NCI-H128 (cell line): ENCODE results near the gene NUMBL.
A peak's percentile ranks its signal among the peaks of the same experiment; 100 is the strongest.
"Not testable (repeated sequence)": the region's sequence is repeated elsewhere in the genome, so short reads cannot be mapped to it uniquely, and the experiment has no call there.

ENCODE experiments used
- DNase-seq: peaks from one replicate; lab custom pipeline; 2025; ENCODE audit not compliant: unreplicated experiment; lab: John Stamatoyannopoulos, UW

Gene NUMBL

DNA sequence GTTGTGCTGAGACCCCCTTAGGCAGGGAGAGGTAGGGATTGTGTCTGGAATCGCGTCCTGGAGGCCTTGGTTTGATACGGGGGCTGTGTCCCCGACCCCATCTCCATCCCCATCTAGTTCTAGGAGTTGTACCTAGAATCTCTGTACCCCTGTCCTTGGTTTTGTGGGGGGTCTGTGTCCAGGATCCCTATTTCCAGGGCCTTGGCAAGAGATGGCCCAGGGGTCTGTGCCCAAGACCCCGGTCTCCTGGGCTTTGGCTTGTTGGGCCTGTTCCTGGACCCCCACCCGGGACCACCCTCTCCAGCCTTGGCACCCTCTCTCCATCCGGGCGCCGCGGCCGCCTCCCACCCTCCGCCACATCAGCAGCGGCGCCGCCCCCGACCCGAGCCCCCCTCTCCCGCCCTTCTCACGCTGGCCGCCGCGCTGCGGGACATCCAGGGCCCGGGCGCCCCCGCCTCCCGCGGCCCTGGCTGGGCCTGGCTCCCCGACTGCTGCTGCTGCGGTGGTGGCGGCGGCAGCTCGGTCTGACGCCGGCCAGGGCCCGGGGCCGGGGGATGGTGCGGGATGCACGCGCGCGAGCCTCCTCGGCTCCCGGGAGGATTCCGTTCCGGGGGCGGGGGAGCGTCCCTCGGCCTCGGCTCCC lies at the start of gene NUMBL:
Gene NUMBL, minus strand, starts transcription at position 602 of the 643 bp plus-strand sequence. Its CDS starts 168 bp downstream, at position 434.
- no peak for DNase-seq

GRCh38 chr19:40739030-40739839 lies 48.8 kb upstream of the NUMBL start:
- no peak for DNase-seq

- DNase-seq = no peak
These were observed 46.7 kb upstream of the NUMBL start for GRCh38 chr19:40737102-40737644.

- DNase-seq = no peak
These were observed 46.2 kb upstream of the NUMBL start for GRCh38 chr19:40736661-40737060.

DNA sequence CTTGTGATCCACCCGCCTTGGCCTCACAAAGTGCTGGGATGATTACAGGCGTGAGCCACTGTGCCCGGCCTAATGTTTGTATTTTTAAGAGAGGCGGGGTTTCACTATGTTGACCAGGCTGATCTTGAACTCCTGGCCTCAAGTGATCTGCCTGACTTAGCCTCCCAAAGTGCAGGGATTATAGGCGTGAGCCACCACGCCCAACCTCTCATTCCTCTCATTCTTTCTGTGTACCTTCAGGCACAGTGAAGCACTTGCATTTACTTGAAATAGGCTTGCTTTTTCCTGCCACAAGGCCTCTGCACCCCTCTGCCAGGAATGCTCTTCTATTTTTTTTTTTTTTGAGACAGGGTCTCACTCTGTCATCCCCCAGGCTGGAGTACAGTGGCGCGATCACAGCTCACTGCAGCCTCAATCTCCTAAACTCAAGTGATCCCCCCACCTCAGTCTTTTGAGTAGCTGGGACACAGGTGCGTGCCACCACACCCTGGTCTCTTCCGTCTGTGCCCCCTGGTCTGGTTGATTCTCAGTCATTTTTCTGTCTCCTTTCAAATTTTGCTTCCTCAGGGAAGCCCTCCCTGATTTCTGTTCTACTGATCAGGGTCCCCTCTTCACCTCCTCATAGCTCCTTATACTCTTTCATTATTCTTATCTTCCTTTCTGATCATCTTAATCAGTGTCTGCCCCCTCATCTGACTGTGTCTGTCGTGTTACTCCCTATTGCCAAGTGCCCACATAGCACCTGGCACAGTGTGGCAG lies 44.7 kb upstream of the NUMBL start:
- DNase-seq = no peak

GRCh38 chr19:40733149-40733548 lies 42.7 kb upstream of the NUMBL start:
- no peak for DNase-seq

- not testable (repeated sequence) for DNase-seq
These were observed 41.9 kb upstream of the NUMBL start for GRCh38 chr19:40732304-40732703.

DNA sequence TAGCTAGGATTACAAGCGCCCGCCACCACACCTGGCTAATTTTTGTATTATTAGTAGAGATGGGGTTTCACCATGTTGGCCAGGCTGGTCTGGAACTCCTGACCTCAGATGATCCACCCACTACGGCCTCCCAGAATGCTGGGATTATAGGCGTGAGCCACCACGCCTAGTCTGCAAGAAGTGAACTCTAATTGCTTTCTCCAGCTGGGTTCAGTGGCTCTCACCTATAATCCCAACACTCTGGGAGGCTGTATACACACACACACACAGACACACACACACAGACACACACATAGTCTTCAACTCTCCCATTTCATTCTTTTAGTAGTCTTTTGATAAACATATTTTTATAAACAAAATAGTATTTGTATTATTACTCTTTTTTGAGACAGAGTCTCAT lies 39.6 kb upstream of the NUMBL start:
- not testable (repeated sequence) for DNase-seq

GRCh38 chr19:40726279-40726678 lies 35.8 kb upstream of the NUMBL start:
- DNase-seq = no peak

GRCh38 chr19:40724855-40725254 lies 34.4 kb upstream of the NUMBL start:
- no peak for DNase-seq

GRCh38 chr19:40724315-40724714 lies 33.9 kb upstream of the NUMBL start:
- no peak for DNase-seq

GRCh38 chr19:40723661-40724254 lies 33.3 kb upstream of the NUMBL start:
- no peak for DNase-seq

DNA sequence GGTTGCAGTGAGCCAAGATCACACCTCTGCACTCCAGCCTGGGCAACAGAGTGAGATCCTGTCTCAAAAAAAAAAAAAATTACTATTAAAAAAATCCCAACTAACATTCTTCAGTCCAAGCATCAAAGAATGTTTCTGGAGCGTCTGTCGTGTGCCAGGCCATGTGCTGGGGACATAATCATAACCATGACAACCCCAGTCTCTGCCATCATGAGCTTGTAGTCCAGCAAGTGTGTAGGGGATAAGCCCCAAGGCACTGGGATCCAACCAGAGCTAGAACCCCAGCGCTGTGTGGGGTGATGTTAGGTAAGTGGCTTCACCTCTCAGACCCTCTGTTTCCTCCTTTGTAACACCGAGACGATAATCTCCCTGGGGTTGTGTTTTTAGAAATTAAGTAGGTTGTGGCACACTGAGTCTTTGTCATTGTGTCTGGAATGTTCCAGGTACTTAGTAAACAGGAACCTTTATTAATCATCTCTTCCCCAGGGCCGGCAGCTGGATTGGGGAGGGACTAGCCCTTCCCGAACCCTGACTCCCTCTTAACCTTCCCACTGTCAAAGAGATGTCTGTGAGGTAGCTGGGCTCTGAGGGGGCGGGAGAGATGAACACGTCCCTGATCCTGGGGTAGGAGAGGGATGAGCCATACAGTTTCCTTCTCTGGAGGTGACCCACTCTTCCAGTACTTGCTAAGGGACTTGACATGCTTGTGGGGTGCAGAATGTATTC lies 31.6 kb upstream of the NUMBL start:
- no peak for DNase-seq

DNA sequence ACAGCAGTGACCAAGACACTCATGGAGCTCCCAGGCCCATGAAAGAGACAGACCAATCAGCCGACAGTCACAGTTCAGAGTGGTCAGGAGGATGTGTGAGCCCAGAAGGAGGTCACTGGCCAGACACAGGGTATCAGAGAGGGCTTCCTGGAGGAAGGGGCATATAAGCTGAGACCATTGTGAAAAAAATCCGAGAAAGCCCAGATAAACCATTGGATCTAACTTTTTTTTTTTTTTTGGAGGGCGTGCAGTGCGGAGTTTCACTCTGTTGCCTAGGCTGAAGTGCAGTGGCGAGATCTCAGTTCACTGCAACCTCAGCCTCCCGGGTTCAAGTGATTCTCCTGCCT lies 30.7 kb upstream of the NUMBL start:
- no peak for DNase-seq

- no peak for DNase-seq
These were observed 29.0 kb upstream of the NUMBL start for GRCh38 chr19:40719414-40719894.

DNA sequence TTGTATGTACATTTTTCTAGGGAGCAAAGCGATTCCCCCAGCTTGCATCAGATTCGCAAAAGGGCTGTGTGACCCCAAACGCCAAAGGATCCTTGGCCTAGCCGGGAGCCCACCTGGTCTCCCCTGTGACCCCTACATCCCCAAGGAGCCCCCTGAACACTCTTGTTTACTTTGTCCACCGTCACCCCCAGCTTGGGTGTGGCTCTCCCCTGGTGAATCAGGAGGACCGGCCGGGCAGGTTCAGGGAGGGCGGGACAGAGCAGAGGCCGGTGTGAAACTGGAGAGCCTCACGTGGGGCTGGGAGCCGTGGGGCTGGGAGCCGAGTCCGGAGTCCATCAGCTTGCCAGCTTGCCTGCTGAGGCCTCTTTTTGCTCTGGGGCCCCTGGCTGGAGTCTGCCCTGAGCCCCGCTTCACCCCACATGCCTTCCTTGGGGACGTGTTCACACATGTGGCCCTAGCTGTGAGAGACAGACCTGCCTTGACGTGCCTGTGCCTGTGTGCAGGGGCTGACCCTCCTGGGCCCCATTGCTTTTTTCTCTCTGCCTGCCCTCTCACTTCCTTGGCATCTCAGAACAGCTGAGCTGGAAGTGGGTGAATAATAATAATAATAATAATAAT lies 28.4 kb upstream of the NUMBL start:
- peak; percentile 2 for DNase-seq

DNA sequence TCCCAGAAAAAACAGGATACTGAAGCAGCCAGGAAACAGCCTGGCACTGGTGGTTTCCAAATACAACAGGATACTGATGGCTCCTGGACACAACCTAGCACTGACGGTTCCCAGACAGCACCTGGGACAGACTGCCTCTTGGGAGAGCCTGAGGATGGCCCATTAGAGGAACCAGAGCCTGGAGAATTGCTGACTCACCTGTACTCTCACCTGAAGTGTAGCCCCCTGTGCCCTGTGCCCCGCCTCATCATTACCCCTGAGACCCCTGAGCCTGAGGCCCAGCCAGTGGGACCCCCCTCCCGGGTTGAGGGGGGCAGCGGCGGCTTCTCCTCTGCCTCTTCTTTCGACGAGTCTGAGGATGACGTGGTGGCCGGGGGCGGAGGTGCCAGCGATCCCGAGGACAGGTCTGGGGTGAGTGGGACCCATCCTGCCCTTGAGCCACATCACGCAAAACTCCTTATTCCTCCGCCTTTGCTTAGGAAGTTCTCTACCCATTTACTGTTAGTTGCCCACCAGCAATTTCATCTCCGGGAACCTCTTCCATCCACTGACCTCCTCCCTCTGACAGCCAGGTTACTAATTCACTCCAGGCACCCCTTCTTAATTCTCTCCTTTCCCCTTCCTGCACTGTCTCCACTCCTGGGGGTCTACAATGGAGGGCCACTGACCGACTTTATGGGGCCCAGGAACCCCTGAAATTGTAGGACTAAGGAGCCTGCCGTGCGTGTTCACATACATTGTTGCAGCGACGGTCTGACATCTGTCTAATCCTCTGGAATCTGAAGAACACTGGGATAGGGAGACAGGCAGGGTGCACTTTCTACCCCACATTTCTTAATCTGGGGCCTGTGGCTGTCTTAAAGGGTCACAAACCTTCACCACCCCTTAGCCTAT lies 27.7 kb upstream of the NUMBL start:
- DNase-seq = no peak

DNA sequence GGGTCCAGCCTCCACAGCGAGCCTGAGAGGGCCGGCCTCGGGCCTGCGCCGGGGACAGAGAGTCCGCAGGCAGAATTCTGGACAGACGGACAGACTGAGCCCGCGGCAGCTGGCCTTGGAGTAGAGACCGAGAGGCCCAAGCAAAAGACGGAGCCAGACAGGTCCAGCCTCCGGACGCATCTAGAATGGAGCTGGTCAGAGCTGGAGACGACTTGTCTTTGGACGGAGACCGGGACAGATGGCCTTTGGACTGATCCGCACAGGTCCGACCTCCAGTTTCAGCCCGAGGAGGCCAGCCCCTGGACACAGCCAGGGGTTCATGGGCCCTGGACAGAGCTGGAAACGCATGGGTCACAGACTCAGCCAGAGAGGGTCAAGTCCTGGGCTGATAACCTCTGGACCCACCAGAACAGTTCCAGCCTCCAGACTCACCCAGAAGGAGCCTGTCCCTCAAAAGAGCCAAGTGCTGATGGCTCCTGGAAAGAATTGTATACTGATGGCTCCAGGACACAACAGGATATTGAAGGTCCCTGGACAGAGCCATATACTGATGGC lies 27.0 kb upstream of the NUMBL start:
- DNase-seq = no peak
